ENCODE data around the gene KCNK1.

The KCNK1 gene

DNA sequence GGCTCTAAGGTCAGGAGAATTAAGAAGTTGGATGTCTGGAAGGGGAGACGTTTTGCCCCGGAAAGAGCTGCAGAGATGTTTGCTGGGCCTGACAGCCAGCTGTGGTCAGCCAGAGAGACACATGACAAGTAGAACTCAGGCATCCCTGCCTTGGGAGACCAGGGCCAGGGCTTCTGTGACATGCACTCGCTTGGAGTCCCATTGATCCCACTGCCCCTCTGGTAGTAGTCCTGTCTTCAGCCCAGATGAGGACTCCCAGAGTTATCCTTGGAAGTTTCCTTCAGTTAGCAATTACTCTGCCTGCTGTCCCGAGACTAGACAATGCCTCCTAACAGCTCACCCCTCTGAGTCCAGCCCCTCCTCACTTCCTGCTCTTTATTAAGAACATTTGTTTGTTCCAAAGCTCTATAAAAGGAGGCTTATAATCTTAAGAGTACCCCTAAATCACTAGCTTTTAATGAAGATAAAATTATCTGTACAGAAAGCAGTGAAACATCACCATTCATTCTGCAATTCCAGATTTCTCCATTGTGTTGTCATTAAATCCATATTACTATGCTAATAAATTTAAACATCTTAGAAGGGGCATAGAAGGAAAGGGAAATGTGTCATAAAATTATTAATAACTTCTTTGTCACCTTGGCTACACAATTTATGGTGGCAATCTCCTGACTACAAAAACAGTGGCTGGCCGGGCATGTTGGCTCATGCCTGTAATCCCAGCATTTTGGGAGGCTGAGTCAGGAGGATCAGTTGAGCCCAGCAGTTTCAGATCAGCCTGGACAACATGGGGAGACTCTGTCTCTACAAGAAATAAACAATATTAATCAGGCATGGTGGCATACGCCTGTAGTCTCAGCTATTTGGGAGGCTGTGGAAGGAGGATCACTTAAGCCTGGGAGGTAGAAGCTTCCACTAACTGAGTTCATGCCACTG, 94.2 kb downstream of the KCNK1 start:
- DNase-seq: no peak

DNA sequence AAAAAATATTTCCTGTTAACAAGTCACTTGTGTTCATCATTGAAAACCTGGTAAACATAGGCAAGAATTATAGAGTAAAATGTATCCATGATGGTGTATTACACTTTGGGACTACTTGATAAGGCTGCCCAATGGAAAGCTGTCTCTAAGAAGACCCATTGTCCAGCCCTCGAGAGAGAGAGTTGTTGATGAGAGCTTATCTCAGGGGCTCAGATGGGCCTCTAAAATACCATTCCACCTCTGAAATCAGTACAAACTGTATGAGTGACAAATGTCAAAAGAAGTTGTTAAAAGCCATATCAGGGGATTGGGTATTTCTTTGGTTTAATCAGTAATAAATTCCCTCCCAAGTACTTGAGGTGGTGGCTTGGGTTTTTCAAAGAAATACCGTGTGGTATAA, 96.1 kb downstream of the KCNK1 start:
- no peak for DNase-seq

DNA sequence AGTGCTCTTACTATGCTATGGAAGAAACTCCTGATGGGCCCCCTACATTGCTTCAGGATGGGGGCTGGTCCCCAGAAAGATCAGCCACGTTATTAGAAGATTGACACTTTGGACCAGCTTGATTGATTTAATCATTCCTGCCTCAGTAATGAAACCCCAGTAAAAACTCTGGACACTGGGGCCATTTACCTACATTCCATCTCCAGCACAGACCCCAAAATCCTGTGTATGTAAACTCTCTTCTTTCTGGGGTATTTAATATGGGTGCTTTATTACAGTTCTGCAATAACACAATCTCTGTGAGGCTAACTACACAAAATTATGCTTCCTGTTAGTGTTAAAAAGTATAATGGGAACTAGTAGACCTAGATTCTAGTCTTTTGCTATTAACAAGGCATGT, 96.6 kb downstream of the KCNK1 start:
- no peak for DNase-seq

DNA sequence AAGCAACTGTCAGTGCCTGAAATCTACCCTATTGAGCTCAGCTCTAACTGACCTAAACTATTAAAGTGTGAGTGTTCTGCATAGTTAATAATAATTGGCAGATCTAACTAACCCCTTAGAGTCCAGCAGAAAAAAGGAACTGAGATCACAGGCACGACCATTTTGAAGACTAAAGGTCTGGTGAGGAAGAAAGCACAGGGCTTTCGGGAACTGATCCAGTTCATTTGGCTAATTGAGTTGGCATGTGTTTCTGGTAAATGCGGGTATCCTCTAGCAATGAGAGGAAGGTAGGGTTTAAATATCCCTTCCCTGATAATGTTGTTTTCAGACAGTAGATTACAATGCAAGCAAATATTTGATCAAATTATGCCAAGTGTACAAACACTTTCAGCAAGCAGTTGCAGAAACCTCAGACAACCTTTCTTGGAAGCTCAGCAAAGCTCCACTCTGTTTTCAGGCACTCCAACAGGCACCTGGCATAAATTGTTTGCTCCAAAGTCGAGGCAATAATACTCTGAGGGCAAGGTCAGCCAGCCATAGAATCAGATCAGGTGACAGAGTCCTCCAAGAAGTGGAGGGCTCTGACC, 100.8 kb downstream of the KCNK1 start:
- DNase-seq: no peak

DNA sequence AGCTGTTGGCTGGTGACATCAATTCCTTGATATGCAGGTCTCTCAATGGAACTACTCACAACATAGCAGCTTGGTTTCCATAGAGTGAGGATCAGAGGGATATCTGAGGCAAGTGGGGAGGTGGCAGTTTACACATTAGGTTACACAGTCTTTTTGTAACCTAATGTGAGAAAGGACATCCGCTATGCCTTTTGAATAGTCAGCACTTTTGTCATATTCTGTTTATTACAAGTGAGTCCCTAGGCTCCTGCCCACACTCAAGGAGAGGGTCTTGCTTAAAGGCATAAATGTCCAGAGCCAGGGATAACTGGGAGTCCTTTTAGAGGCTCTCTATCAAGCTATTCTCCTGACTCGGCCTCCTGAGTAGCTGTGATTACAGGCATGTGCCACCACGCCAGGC, 104.2 kb downstream of the KCNK1 start:
- DNase-seq: no peak

DNA sequence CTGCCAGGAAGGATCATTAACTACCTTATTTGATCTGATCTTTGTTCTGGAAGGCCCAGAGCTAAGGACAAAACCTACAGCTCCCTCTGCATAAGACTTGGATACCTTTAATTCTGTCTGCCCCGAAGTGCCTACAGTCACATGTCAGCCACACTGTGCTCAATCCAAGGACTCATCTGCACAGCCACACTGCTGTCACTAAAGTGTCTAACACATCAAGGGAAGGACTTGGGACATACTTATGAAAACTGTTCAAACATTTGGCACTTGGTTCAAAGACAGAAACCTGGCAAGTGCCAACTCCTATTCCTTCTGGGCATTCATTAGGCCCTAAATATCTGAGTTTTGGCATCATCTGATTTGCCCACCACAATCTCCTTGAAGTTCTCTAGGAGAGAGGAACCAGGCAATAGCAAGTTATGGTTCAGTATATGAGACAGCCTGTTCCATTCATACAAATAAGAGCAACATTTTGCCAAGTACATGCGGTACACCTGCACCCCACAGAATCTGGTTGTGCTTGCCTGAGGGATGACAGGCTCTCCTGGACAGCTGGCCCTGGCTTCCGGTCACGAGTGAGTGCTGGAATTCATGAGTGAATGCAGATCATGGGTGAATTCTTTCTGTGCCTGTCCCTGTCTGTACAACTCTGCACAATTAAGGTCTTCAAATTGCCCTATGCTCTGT, 105.9 kb downstream of the KCNK1 start:
- DNase-seq: no peak

DNA sequence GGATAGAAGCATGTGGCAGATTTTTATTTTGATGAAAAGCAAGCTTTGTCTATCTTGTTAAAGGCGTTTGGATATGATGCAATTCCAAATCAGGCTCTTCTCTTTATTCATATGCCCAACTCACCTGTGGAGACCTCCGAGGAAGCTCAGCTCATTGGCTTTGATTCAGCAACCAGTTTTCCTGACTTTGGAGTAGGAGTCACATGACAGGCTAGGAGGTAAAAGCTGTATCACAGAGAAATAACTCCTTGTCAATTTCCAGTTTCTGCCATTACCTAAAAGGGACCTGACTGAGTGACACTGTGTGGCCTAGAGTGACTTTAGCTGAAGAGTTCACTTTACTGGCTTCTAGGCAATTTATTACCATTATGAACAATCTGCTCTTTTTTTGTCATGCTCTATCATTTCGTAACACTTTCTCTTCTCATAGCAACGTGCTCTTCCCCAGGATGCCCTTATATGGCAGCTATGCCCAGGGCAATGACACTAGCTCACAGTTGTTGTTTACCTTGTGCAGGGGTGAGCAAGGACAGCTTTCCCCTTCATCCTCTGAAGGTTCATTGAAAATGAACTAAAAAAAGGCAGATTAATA, 107.2 kb downstream of the KCNK1 start:
- DNase-seq: no peak

Measured in GOT3 (cell line).